ENCODE measurements around the gene MRPL16.
"Not testable (repeated sequence)": the region's sequence is repeated elsewhere in the genome, so short reads cannot be mapped to it uniquely, and the experiment has no call there.

The MRPL16 gene

DNA sequence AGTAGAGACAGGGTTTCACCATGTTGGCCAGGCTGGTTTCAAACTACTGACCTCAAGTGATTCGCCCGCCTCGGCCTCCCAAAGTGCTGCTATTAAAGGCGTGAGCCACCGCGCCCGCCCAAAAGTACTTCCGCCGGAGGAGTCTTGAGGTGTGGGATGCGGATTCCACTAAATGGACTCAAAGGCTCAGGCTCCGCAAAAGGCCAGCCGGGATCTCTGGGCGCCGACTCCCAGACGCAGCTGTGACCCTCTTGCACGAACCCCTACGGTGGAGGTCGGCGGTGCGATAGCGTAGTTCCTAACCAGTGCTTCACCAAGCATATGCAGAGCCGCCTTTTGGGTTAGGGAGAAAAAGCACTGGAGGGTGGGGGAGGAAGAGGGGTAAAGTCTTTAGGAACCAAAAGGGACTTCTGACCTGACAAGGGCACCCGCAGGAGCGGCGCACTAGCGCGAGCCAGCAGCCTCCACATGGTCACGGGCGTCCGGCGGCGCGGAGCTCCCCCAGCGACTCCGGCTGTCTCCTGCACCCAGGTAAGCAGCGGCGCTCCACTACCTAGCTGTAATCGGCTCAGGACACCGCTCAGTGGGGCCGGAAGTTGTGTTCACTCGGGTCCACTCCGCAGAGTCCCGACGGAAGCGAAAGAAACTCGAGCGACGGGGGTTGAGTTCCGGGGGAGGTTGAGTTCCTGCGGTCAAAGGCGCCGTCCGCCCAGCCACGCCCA lies at the start of gene MRPL16:
TSS of gene MRPL16 (minus strand) at position 590 of the 722 bp plus-strand sequence. CDS start at position 470, 120 bp downstream.
- peak; percentile 89 for DNase-seq

DNA sequence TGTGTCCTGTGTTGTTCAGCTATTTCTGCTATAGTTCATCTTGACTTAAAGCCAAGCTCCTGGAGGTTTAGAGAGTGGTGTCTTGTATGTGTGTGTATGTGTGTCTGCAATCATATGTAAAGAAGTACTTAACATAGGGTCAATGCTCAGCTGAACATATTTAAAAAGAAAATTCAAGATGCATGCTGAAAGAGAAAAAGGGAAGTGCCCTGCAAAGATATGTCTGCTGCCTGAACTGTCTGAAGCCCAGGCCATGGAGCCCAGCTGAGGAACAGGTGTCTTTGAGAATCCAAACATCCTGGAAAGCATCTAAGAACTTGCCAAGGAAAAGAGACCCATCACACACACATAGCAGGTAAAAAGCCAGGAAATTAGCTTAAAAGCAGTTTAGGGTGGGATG lies 49.1 kb upstream of the MRPL16 start:
- no peak for DNase-seq

DNA sequence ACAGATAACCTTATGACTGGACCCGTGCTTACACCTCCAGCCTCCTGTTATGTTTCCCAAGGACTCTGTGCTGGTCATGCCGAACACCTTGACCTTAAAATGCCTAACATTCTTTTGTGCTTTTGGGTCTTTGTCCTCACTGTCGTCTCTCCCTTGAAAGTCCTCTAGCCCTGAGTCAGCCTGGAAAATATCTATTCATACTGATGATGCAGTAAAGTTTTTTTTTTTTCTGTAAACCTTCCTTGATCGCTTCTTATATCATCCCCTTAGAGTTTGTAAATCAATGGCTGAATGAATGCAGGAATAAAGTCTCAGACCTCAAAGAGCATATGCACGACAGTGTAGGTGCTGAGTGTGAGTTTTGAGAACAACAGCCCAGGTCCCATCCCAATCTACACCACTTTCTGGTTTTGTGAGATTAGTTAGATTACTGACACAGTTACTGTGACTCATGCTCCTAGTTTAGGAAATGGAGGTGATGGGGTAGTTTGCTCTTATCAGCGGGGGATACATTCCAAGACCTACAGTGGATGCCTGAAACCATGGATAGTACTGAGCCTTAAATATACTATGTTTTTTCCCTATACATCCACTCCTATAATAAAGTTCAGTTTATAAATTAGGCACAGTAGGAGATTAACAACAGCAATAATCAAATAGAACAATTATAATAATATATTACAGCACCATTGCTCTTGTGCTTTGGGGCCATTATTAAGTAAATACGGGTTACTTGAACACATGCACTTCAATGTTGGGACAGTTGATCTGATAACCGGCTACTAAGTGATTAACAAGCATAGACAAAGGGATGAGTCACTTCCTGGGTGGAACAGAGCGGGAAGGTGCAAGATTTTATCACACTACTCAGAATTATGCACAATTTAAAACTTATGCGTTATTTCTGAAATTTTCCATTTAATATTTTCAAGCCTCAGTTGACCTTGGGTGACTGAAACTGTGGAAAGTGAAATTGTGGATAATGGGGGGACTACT lies 47.2 kb upstream of the MRPL16 start:
- no peak for DNase-seq

DNA sequence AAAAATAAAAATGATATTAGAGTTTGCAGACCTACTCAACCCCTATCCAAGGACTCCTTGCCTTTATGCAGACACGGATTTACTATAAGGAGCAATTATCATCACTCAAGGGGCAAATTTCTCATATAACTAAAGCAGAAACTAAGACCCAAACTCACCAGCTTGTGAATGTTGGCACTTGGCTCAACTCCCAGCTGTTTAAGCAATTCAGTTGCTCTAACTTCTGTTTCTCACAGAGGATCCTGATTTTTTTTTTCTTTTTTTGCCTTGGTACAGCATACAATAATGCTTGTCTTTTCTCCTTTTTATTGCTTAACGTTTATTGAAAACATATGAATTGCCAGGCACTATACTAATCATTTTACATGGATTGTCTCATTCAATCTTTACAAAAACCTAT lies 44.3 kb upstream of the MRPL16 start:
- DNase-seq = no peak

DNA sequence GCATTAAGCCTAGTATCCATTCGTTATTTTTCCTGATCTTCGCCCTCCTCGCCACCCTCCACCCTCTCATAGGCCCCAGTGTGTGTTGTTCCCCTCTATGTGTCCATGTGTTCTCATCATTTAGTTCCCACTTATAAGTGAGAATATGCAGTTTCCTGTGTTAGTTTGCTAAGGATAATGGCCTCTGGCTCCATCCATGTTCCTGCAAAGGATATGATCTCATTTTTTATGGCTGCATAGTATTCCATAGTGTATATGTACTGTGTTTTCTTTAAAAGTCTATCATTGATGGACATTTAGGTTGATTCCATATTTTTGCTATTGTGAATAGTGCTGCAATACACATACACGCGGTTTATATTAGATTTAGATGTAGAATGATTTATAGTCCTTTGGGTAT lies 40.8 kb upstream of the MRPL16 start:
- DNase-seq = not testable (repeated sequence)

DNA sequence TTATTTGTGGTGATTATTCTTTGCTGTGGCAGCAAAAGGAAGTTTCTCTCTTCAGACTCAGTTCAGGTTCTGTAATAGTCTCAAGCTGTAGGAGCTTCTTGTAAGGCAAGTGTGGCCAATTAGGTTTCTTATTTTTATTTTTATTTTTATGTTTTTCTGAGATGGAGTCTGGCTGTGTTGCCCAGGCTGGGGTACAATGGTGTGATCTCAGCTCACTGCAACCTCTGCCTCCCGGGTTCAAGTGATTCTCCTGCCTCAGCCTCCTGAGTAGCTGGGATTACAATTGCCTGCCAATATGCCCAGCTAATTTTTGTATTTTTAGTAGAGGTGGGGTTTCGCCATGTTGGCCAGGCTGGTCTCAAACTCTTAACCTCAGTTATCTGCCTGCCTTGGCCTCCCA lies 39.0 kb upstream of the MRPL16 start:
- DNase-seq = not testable (repeated sequence)

DNA sequence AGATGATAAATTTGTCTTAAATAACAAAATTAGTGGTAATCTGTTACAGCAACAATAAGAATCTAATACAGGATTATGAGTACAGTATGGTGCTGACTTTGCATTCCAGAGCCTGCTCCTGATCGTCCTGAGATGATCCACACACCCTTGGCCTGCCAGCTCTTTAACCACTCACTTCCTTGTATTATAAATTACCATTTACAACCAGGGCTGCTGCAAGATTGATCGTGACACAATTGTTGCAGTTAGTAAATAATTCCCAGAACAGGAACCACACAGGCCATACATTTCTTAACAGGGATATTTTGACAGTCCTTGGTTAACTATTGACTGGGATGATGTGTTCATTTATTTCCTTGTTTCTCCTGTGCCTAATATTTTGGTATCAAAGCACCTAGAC lies 38.6 kb upstream of the MRPL16 start:
- DNase-seq = no peak

DNA sequence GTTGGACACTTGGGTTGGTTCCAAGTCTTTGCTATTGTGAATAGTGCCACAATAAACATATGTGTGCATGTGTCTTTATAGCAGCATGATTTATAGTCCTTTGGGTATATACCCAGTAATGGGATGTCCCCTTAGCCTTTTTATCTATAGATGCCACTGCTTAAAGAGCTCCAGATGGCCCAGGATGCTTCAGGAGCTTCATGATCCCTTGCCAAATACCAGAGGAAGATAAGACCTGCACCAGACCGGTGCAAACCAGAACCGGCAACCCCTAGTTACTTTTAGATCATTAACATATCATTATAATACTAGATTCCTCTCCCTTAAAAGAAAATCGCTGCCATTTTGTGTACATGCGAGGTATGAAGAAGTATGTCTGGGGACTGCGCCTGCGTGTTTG lies 37.9 kb upstream of the MRPL16 start:
- DNase-seq = not testable (repeated sequence)

DNA sequence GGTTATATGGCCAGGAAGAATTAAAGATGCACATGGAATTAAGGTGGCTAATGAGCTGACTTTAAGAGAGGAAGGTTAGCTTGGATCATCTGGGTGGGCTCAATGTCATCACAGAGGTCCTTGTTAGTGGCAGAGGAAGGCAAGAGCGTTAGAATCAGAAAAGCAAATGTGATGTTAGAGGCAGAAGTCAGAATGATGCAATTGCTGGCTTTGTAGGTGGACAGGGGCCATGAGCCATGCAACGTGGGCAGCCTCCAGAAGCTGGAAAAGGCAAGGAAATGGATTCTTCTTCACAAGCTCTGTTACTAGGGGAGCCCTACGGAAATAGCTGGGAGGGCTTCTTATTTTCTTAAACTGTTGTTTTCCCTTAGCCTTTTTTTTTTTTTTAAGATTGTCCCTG lies 37.0 kb upstream of the MRPL16 start:
- no peak for DNase-seq

DNA sequence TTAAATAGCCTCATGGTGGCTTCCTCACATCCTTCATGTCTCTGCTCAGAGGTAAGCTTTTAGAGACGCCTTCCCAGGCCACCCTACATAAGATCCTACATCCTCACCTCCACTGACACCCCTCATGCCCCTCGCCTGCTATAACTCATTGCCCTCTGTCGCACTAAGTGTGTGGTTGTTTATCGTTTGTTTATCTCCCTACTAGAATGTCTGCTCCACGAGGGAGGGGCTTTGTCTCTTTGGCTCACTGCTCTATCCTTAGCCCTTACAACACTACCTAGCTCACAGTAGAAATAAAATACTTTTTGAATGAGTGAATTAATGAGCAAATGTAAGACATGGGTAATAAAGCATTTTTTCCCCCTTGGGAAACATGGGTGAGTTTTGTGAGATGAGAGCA lies 36.0 kb upstream of the MRPL16 start:
- no peak for DNase-seq

DNA sequence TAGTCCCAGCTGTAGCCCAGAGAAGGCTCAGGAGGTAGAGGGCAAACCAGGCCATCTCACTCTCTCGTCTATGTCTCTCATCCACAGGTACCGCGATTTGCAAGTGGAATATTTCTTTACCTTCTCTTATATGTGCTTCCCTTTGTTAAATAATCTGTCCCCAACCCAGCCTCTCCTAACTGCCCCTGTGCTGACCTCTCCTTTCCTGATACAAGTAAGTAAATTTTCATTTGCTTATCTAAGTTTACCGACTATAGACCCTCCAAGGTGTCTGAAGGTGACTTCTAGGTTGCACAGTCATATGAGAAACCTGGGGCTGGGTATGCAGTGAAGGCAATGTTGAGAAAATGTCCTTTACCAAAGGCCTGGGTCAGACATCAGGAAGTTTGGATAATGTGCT lies 34.8 kb upstream of the MRPL16 start, which contains the start of gene CBLIF:
TSS of gene CBLIF (minus strand) at position 101 of the 400 bp plus-strand sequence. CDS start at position 55, 46 bp downstream.
- no peak for DNase-seq

DNA sequence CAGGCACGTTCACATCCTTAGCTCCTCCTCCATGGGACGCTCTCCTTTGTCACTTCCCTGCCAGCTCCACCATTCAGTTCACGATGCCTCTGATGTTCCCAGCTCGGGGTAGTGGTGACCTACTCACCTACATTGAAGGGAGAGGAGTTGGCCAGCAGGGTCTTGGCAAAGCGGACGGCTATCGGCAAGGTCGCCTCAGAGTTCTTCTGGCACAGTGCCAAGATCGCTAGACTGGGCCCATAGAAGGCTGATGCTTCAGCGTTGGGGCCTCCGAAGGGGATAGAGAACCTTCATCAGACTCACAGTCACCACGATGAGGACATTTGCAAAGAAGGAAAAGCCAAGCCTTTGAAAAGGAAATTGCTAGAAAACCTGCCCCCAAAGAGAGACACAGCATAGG lies 31.7 kb upstream of the MRPL16 start:
- DNase-seq = no peak

DNA sequence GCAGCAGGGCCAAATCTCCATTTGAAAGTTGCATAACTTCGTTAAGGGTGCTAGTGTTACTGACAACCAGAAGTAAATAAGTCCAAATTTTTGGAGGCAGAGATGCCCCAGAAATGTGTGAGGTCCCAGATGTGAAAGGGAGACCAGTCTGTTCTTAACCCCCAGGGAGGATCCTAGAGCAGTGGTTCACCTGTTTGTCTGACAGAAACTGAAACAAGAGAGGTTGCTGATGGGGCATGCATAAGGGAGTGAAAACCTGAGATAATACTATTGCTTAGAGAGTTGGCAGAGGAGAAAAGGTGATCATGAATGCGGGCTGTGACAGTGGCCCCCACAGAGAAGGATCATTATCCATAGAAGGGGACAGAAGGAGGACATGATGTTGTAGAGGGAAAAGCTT lies 30.9 kb upstream of the MRPL16 start:
- no peak for DNase-seq

DNA sequence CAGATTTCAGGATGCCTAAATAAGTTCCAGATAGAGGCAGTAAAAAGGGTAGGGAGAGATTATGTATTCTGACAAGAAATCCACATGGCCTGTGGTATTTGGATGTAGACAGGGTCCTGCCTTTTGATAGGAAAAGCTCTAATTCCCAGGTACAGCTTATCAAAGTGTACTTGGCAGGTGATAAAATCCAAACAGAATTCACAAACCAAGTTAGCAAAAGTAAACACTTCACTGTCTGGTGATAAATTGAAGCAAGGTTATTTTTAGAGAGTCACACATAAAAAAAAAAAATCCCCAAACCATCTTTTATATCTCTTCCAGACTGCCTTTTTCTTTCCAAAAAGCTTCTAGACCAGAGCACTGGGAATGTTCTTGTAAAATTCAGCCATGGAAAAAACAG lies 29.0 kb upstream of the MRPL16 start:
- no peak for DNase-seq

DNA sequence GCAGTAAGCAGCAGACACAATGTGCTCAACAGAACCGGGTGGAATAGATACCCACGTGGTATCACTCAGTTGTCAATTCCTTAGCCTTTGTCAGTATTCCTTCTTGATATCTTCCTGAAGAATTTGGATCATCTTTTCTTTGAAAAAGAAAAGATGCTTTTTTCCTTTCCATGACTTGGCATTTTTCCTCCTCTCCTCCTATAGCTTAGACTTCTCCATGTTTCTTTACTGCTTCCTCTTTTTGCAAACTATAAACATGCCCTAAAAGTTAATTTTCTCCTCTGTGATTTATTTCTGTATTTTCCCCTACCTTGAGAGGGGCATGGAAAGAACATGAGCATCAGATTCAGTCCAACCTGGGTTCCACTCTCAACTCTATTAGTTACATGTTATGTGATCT lies 23.0 kb upstream of the MRPL16 start:
- DNase-seq = no peak

DNA sequence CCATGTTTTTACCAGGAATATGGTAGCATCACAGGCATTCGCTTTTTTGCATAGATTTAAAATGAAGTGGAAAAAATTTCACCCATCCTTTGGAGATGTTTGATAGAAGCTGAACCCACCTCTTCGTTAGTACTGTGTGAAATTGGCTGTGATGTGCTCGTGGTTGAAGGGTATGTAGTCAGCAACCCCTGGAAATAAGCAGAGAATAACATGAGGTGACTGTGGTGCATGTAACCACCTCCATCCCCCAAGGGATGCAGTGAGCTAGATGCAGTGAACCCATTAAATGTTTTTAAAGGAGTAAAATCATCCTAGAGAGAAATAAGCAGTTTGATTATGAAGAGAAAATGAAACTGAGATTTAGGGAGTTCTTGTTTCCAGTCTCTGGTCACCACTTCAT lies 18.8 kb upstream of the MRPL16 start:
- DNase-seq = no peak

DNA sequence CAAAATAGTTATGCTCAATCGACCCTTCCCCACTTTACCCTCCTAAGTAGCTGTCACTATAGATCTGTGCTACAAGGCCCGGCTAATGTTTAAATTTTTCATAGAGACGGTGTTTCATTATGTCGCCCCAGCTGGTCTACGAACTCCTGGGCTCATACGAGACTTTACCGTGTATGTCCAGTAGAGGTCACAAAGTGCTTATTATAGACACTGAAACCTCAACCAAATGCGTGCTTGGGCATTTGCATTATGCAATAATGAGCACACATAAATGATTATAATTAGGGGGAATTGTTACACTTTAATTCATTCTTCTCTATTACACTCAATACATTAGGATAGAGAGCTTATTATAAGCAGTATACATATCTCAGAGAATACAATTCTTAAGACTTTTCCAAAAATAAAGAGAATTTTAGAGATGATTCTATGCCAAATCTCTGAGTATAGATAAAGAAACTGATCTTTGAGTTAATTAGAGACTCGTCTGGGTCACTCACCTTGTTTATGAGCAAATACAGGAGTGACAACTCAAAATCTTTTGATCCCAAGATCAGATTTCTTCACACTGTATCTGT lies 12.5 kb upstream of the MRPL16 start:
- DNase-seq = peak; percentile 29

DNA sequence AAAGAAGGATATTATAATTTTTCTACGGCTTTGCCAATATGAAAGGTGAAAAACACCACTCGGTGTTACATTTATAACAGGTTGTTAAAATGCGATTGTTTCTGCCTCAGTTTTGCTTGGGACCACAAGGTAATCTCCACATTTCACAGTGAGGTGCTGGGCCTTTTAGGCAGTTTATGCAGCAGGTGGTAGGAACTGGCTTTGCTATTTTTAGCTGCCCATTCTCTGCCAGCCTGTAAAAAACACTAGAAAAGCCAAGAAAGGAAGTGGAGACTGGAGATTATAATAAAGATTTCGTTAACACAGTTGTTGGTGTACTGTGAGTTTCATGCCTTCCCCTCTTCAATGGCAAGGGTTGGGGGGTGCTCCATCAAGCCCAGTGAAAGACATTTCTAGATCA lies 8.0 kb upstream of the MRPL16 start:
- DNase-seq = no peak

DNA sequence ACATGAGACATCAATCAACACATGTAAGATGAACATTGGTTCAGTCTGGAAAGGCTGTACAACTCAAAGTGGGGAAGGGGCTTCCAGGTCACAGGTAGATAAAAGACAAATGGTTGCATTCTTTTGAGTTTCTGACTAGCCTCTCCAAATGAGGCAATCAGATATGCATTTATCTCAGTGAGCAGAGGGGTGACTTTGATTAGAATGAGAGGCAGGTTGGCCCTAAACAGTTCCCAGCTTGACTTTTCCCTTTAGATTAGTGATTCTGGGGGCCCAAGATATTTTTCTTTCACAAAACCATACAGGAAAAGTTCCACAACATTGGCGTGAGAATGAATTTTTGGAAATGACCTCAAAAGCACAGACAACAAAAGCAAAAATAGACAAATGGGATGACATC lies 5.9 kb upstream of the MRPL16 start:
- DNase-seq = not testable (repeated sequence)

DNA sequence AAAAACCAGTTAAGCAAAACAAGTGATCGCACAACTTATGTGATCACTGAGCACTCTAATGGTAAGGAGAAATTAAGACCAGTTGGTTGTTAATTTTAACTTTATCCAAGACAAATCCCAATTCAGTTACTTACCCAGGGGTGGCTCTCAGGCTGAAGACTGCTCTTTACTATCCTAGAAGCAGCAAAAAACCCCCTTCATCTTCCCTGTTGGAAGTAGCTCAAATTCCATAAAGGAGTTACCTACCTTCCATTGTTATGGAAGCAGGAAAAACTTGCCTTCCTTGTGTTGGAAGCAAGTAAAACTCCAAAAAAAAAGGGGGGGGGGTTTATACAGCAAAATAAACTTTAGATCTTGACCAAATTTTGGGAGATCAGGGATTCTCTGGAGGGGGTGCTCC lies 5.2 kb upstream of the MRPL16 start:
- DNase-seq = no peak

DNA sequence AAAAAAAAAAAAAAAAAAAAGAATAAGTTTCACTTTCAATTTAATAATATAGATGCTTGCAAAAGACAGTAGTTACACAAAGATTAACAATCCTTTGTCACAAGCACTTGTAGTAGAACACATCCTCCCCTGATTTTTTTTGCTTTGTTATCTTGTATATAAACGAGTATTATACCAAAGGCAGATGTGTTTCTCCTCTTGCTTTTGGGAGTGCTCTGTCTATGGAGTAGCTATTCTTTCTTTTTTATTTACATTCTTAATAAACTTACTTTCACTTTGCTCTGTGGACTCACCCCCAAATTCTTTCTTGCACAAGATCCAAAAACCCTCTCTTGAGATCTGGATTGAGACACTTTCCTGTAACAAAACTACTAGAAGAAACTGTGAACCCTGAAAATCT lies 3.4 kb upstream of the MRPL16 start:
- no peak for DNase-seq

DNA sequence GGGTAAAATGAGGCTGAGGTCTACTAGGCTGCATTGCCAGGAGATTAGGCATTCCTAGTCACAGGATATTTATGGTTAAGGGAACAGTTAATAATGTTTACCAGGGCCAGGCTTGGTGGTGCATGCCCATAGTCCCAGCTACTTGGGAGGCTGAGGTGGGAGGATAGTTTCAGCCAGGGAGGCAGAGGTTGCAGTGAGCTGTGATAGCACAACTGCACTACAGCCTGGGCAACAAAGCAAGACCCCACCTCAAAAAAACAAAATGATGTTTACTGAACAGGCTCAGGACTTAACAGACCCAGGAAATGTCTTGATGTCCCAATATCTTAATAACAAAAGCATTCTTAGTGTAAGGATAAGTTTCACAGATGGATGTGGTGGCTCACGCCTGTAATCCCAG lies 2.8 kb upstream of the MRPL16 start:
- DNase-seq = no peak

DNA sequence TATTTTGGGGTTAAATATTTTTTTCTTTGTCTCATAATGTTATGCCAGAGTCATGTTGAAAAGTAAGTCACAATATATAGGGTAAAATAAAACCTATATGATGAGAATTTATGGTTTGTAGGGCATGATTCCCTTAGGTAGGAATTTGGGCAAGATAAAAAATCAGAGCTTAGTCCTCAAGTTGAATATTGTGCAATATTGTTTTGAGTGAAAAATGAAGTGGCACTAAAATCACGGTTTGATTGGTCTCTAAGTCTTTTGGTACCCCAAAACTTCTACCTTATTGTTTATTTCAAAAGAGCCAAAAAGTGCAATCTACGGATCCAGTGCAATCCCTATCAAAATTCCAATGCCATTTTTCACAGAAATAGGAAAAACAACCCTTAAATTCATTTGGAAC lies 1.6 kb upstream of the MRPL16 start:
- no peak for DNase-seq

DNA sequence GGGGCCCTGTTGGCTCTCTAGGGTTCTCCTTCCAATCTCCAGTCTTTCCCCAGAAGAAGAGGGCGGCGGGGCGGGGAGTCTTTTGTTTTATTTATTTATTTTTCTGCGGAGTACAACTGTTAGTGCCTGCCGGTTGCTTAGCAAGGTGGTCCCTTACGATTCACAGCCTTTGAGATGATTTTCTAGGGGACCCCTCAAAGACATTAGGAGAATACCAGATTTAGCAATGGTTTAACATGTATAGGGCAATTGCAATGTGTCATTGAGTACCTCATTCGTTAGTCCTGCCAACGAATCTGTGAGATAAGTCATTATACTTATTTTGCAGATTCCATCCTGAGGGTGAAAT lies 307 bp upstream of the MRPL16 start:
- DNase-seq = no peak

Measured in NCI-H1092 treated with DMSO at 0.1 percent for 48 hours (cell line).